Measurements from ENCODE around the gene EMILIN1.

- TF ChIP-seq, protein P1, sequence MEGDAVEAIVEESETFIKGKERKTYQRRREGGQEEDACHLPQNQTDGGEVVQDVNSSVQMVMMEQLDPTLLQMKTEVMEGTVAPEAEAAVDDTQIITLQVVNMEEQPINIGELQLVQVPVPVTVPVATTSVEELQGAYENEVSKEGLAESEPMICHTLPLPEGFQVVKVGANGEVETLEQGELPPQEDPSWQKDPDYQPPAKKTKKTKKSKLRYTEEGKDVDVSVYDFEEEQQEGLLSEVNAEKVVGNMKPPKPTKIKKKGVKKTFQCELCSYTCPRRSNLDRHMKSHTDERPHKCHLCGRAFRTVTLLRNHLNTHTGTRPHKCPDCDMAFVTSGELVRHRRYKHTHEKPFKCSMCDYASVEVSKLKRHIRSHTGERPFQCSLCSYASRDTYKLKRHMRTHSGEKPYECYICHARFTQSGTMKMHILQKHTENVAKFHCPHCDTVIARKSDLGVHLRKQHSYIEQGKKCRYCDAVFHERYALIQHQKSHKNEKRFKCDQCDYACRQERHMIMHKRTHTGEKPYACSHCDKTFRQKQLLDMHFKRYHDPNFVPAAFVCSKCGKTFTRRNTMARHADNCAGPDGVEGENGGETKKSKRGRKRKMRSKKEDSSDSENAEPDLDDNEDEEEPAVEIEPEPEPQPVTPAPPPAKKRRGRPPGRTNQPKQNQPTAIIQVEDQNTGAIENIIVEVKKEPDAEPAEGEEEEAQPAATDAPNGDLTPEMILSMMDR (IDR thresholded peaks at IDR 0.05; ENCODE audit: low read depth, low read length, poor library complexity, severe bottlenecking), result no peak
- TF ChIP-seq EZH2phosphoT487 (IDR thresholded peaks at IDR 0.05; ENCODE audit: borderline replicate concordance, low read length), result no peak
These were observed 27.2 kb upstream of the EMILIN1 start, which contains the start of gene AGBL5 for GRCh38 chr2:27050996-27051901.
